Neuron (in vitro differentiated cells): Measurements from ENCODE around the gene FGF22.
"Not testable (repeated sequence)": the region's sequence is repeated elsewhere in the genome, so short reads cannot be mapped to it uniquely, and the experiment has no call there.

Source experiments
- H2AFZ ChIP-seq: one replicate; pipeline ENCODE4 v1.6.1; 2013; ENCODE audit warnings: low read depth, mild to moderate bottlenecking, inconsistent platforms, low read length, moderate library complexity
- H3K27me3 ChIP-seq: one replicate; pipeline ENCODE4 v1.6.1; 2013; ENCODE audit warnings: low read length; ENCODE audit not compliant: insufficient read depth
- H3K36me3 ChIP-seq: one replicate; pipeline ENCODE4 v1.6.1; 2013; ENCODE audit warnings: low read length; ENCODE audit not compliant: insufficient read depth
- H3K4me1 ChIP-seq: one replicate; pipeline ENCODE4 v1.6.1; 2013; ENCODE audit warnings: low read length; ENCODE audit not compliant: insufficient read depth
- H3K4me3 ChIP-seq: 2 replicates; pipeline ENCODE4 v1.5.1; 2013; ENCODE audit warnings: mild to moderate bottlenecking, low read length, moderate library complexity
- H3K9me3 ChIP-seq: one replicate; pipeline ENCODE4 v1.6.1; 2013; ENCODE audit warnings: low read length

Gene FGF22

DNA sequence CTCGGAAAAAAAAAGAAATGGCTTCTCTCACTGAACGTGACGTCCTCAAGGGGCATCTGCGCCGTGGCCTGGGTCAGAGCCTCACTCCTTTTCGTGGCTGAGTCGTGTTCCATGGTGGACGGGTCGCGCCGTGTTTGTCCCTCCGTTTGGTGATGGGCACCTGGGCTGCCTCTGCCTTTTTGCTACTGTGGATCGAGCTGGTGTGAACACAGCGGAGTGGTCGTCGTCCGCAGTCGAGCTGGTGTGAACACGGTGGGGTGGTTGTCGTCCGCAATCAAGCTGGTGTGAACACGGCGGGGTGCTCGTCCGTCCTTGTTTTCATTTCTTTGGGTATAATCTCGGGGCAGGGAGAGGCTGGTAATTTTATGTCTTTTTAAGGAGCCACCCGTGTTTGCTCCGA, 38.4 kb upstream of the FGF22 start:
- Histone ChIP-seq H2AFZ (no peak overlapping the region), H3K27me3 (no peaks in the 10 kb centered on the region), H3K4me1 (no peaks in the 10 kb centered on the region), H3K36me3 (no peaks in the 10 kb centered on the region), H3K4me3 (no peak overlapping the region), H3K9me3 (peaks cover 9% of the 10 kb centered on the region)

DNA sequence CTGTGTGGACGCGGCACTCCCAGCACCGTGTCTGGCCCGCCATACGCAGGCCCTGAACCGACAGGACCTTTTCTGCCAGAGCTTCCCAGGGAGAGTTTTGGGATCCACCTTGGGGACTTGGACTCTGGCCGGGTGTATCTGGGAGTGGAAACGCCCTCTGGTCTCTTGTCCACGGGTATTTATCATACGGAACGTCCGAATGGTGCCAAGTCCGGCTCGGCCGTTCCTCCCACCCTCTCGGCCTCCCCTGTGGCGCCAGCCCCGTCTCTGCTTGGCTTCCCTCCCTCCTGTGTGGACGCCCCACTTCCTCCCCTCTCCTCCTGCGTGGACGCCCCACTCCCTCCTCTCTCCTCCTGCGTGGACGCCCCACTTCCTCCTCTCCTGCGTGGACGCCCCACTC, 37.9 kb upstream of the FGF22 start:
- Histone ChIP-seq H3K9me3 (peaks cover 9% of the 10 kb centered on the region), H3K36me3 (no peaks in the 10 kb centered on the region), H3K27me3 (no peaks in the 10 kb centered on the region), H2AFZ (no peak overlapping the region), H3K4me1 (no peaks in the 10 kb centered on the region), H3K4me3 (no peak overlapping the region)

- no peak overlapping the region for H2AFZ ChIP-seq
- no peaks in the 10 kb centered on the region for H3K4me1 ChIP-seq
- H3K4me3 ChIP-seq = no peak overlapping the region
- H3K9me3 ChIP-seq = peaks cover 7% of the 10 kb centered on the region
- H3K36me3 ChIP-seq = no peaks in the 10 kb centered on the region
- H3K27me3 ChIP-seq = no peaks in the 10 kb centered on the region
These were observed 37.0 kb upstream of the FGF22 start for GRCh38 chr19:602391-603301.

- H3K4me3 ChIP-seq, H2AFZ ChIP-seq, H3K9me3 ChIP-seq, H3K36me3 ChIP-seq, H3K4me1 ChIP-seq, H3K27me3 ChIP-seq: not testable (repeated sequence)
These were observed 36.4 kb upstream of the FGF22 start for GRCh38 chr19:603302-603639.

DNA sequence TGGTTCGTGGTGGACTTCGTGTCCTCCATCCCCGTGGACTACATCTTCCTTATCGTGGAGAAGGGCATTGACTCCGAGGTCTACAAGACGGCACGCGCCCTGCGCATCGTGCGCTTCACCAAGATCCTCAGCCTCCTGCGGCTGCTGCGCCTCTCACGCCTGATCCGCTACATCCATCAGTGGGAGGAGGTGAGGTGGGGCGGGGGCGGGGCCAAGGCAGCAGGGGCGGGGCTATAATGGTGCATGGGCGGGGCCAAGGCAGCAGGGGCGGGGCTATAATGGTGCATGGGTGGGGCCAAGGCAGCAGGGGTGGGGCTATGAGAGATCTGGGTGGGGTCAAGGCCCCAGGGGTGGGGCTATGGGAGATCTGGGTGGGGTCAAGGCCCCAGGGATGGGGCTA, 35.9 kb upstream of the FGF22 start:
- H3K9me3 ChIP-seq, H3K36me3 ChIP-seq, H3K4me1 ChIP-seq, H3K4me3 ChIP-seq, H2AFZ ChIP-seq, H3K27me3 ChIP-seq: not testable (repeated sequence)

DNA sequence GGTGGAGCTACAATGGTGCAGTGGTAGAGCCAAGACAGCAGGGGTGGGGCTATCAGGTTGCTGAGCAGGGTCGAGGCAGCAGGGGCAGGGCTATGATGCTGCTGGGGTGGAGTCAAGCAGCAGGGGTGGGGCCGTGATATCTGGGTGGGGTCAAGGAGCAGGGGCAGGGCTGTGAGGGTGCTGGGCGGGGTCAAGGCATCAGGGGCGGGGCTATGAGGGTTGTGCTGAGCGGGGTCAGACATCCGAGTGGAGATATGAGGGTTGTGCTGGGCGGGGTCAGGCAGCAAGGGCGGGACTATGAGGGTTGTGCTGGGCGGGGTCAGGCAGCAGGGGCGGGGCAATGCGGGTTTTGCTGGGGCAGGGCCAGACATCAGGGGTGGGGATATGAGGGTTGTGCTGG, 35.3 kb upstream of the FGF22 start:
- no peaks in the 10 kb centered on the region for H3K4me1 ChIP-seq
- H2AFZ ChIP-seq = no peak overlapping the region
- no peak overlapping the region for H3K4me3 ChIP-seq
- H3K36me3 ChIP-seq = no peaks in the 10 kb centered on the region
- H3K27me3 ChIP-seq = no peaks in the 10 kb centered on the region
- peaks cover 7% of the 10 kb centered on the region for H3K9me3 ChIP-seq

- H3K4me3 ChIP-seq, H3K4me1 ChIP-seq, H2AFZ ChIP-seq, H3K9me3 ChIP-seq, H3K27me3 ChIP-seq, H3K36me3 ChIP-seq: not testable (repeated sequence)
These were observed 34.4 kb upstream of the FGF22 start for GRCh38 chr19:605061-605971.

GRCh38 chr19:607301-608154, 32.2 kb upstream of the FGF22 start:
- Histone ChIP-seq H3K27me3 (no peaks in the 10 kb centered on the region), H3K36me3 (peaks cover 2% of the 10 kb centered on the region), H3K9me3 (no peaks in the 10 kb centered on the region), H2AFZ (no peak overlapping the region), H3K4me1 (peaks cover 4% of the 10 kb centered on the region), H3K4me3 (no peak overlapping the region)

DNA sequence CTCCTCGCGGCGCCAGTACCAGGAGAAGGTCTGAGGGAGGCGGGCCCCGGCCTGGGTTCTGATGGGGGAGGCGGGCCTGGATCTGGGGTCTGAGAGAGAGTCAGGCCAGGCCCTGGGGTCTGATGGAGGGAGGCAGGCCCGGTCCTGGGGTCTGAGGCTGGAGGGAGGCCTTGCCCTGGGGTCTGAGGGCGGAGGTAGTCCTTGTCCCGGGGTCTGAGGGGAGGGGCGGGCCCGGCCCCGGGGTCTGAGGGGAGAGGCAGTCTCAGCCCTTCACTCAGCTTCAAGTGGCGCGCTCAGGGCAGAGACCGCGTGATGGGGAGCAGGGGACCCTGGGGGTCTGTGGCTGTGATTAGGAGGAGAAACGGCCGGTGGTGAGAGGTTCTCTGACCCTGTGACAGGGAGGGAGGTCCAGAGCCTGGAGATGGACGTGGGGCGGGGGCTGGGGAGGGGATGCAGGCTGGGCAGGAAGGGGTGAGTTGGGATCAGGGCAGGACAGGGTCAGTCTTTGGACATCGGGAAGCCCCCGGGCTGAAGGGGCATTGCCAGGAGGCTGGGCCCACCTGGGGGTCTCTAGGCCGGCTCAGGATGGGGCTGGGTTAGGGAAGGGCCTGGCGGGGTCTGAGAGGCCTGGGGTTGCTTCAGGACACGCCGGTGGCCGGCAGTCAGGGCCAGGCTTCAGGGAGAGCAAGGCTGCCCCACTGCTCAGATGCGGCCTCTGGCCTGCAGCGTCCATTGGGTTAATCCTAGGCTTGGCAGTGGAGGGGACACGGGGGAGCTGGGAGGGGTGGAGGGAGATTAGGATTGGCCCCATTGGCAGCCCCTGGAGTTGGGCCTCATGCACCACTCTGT, 31.3 kb upstream of the FGF22 start:
- Histone ChIP-seq H3K9me3 (no peaks in the 10 kb centered on the region), H3K36me3 (peaks cover 2% of the 10 kb centered on the region), H2AFZ (no peak overlapping the region), H3K4me3 (no peak overlapping the region), H3K27me3 (no peaks in the 10 kb centered on the region), H3K4me1 (peaks cover 4% of the 10 kb centered on the region)

GRCh38 chr19:609004-609346, 30.7 kb upstream of the FGF22 start:
- no peak overlapping the region for H2AFZ ChIP-seq
- no peaks in the 10 kb centered on the region for H3K27me3 ChIP-seq
- peaks cover 2% of the 10 kb centered on the region for H3K36me3 ChIP-seq
- no peaks in the 10 kb centered on the region for H3K9me3 ChIP-seq
- H3K4me3 ChIP-seq = no peak overlapping the region
- H3K4me1 ChIP-seq = peaks cover 4% of the 10 kb centered on the region

DNA sequence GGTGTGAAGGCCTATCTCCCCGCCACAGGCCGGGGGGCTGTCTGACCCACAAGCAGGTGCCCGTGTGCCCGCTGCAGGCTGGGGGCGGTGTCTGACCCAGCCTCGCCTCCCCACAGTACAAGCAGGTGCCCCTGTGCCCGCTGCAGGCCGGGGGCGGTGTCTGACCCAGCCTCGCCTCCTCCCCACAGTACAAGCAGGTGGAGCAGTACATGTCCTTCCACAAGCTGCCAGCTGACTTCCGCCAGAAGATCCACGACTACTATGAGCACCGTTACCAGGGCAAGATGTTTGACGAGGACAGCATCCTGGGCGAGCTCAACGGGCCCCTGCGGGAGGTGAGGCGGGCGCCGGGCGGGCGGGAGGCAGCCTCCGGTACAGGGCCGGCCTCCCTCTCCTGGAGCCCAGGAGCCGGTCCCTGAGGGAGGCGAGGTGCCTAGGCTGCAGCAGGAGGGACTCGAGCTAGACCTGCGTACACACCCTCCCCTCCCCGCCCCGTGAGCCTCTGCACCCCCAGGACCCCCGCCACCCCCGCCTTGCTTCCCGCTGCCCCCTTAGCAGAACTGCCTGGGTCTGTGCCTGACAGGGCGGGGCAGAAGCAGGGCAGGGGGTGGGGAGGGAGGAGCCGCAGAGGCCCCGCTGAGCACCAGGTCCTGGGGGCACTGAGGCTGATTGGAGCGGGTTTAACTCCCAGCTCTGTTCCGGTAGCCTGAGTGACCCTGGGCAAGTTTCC, 29.4 kb upstream of the FGF22 start:
- H2AFZ ChIP-seq = no peak overlapping the region
- peaks cover 8% of the 10 kb centered on the region for H3K36me3 ChIP-seq
- H3K4me3 ChIP-seq = no peak overlapping the region
- peaks cover 4% of the 10 kb centered on the region for H3K4me1 ChIP-seq
- H3K27me3 ChIP-seq = no peaks in the 10 kb centered on the region
- H3K9me3 ChIP-seq = no peaks in the 10 kb centered on the region
